ENCODE results near the gene UBASH3B.

Gene UBASH3B

GRCh38 chr11:122799406-122800105 is 144.0 kb downstream of the UBASH3B start:
- H3K9ac ChIP-seq (ENCODE audit: low read length): no peak overlapping the region
- H3K4me2 ChIP-seq (ENCODE audit: low read length): no peak overlapping the region
- no peak overlapping the region for H3K4me3 ChIP-seq (ENCODE audit: low read length)
- H3K36me3 ChIP-seq (replicated peaks; ENCODE audit: low read depth, low read length): no peaks in the 10 kb centered on the region
- H3K27ac ChIP-seq (ENCODE audit: low read length): no peak overlapping the region
- H3K4me1 ChIP-seq (ENCODE audit: low read length): no peaks in the 10 kb centered on the region
- no peaks in the 10 kb centered on the region for H3K9me3 ChIP-seq (ENCODE audit: insufficient read depth, low read length)
- TF ChIP-seq CTCF (IDR thresholded peaks at IDR 0.05; ENCODE audit: low read depth, low read length) (no peak), EZH2phosphoT487 (IDR thresholded peaks at IDR 0.05; ENCODE audit: low read depth) (no peak)
- no peak overlapping the region for H2AFZ ChIP-seq (ENCODE audit: low read depth, low read length)
- no peaks in the 10 kb centered on the region for H4K20me1 ChIP-seq (ENCODE audit: insufficient read depth, low read length)
- H3K27me3 ChIP-seq (ENCODE audit: low read depth, low read length): no peaks in the 10 kb centered on the region
- H3K79me2 ChIP-seq (ENCODE audit: low read length): no peaks in the 10 kb centered on the region

- no peaks in the 10 kb centered on the region for H3K79me2 ChIP-seq (ENCODE audit: low read length)
- H3K4me3 ChIP-seq (ENCODE audit: low read length): no peak overlapping the region
- no peak overlapping the region for H2AFZ ChIP-seq (ENCODE audit: low read depth, low read length)
- no peaks in the 10 kb centered on the region for H3K4me1 ChIP-seq (ENCODE audit: low read length)
- no peak for TF ChIP-seq EZH2phosphoT487 (IDR thresholded peaks at IDR 0.05; ENCODE audit: low read depth)
- no peak overlapping the region for H3K27ac ChIP-seq (ENCODE audit: low read length)
- no peaks in the 10 kb centered on the region for H3K9me3 ChIP-seq (ENCODE audit: insufficient read depth, low read length)
- no peak overlapping the region for H3K9ac ChIP-seq (ENCODE audit: low read length)
- H4K20me1 ChIP-seq (ENCODE audit: insufficient read depth, low read length): no peaks in the 10 kb centered on the region
- no peak overlapping the region for H3K4me2 ChIP-seq (ENCODE audit: low read length)
- no peaks in the 10 kb centered on the region for H3K36me3 ChIP-seq (replicated peaks; ENCODE audit: low read depth, low read length)
- H3K27me3 ChIP-seq (ENCODE audit: low read depth, low read length): no peaks in the 10 kb centered on the region
These were observed 147.4 kb downstream of the UBASH3B start for GRCh38 chr11:122802876-122803275.

GRCh38 chr11:122803306-122803705 is 147.8 kb downstream of the UBASH3B start:
- no peaks in the 10 kb centered on the region for H3K79me2 ChIP-seq (ENCODE audit: low read length)
- H3K4me1 ChIP-seq (ENCODE audit: low read length): no peaks in the 10 kb centered on the region
- H3K4me2 ChIP-seq (ENCODE audit: low read length): no peak overlapping the region
- H3K9me3 ChIP-seq (ENCODE audit: insufficient read depth, low read length): no peaks in the 10 kb centered on the region
- no peak overlapping the region for H2AFZ ChIP-seq (ENCODE audit: low read depth, low read length)
- no peaks in the 10 kb centered on the region for H4K20me1 ChIP-seq (ENCODE audit: insufficient read depth, low read length)
- H3K27ac ChIP-seq (ENCODE audit: low read length): no peak overlapping the region
- no peak overlapping the region for H3K4me3 ChIP-seq (ENCODE audit: low read length)
- H3K27me3 ChIP-seq (ENCODE audit: low read depth, low read length): no peaks in the 10 kb centered on the region
- H3K36me3 ChIP-seq (replicated peaks; ENCODE audit: low read depth, low read length): no peaks in the 10 kb centered on the region
- TF ChIP-seq CTCF (IDR thresholded peaks at IDR 0.05; ENCODE audit: low read depth, low read length) (no peak), EZH2phosphoT487 (IDR thresholded peaks at IDR 0.05; ENCODE audit: low read depth) (no peak)
- no peak overlapping the region for H3K9ac ChIP-seq (ENCODE audit: low read length)

GRCh38 chr11:122803716-122804115 is 148.2 kb downstream of the UBASH3B start:
- H3K27me3 ChIP-seq (ENCODE audit: low read depth, low read length): no peaks in the 10 kb centered on the region
- TF ChIP-seq EZH2phosphoT487 (IDR thresholded peaks at IDR 0.05; ENCODE audit: low read depth): no peak
- TF ChIP-seq CTCF (IDR thresholded peaks at IDR 0.05; ENCODE audit: low read depth, low read length): no peak
- no peaks in the 10 kb centered on the region for H3K9me3 ChIP-seq (ENCODE audit: insufficient read depth, low read length)
- H3K4me1 ChIP-seq (ENCODE audit: low read length): no peaks in the 10 kb centered on the region
- H4K20me1 ChIP-seq (ENCODE audit: insufficient read depth, low read length): no peaks in the 10 kb centered on the region
- no peak overlapping the region for H2AFZ ChIP-seq (ENCODE audit: low read depth, low read length)
- H3K27ac ChIP-seq (ENCODE audit: low read length): no peak overlapping the region
- H3K36me3 ChIP-seq (replicated peaks; ENCODE audit: low read depth, low read length): no peaks in the 10 kb centered on the region
- H3K4me3 ChIP-seq (ENCODE audit: low read length): no peak overlapping the region
- no peak overlapping the region for H3K4me2 ChIP-seq (ENCODE audit: low read length)
- no peak overlapping the region for H3K9ac ChIP-seq (ENCODE audit: low read length)
- H3K79me2 ChIP-seq (ENCODE audit: low read length): no peaks in the 10 kb centered on the region
